ENCODE measurements around the gene SPDYE1.
A peak's percentile ranks its signal among the peaks of the same experiment; 100 is the strongest.

The SPDYE1 gene

GRCh38 chr7:44044315-44045225 is 46.9 kb downstream of the SPDYE1 start, which contains the start of gene DBNL:
Gene DBNL, plus strand, starts transcription at chr7:44044702. Its CDS starts 36 bp downstream, at chr7:44044738.
- DNase-seq (ENCODE audit: low spot score), result peak; percentile 95

- DNase-seq (ENCODE audit: low spot score), result no peak
Measured at GRCh38 chr7:44045226-44046014, 47.7 kb downstream of the SPDYE1 start.

- DNase-seq (ENCODE audit: low spot score), result no peak
Measured at GRCh38 chr7:44046321-44047061, 48.8 kb downstream of the SPDYE1 start.

GRCh38 chr7:44048031-44048795 is 50.5 kb downstream of the SPDYE1 start:
- no peak for DNase-seq (ENCODE audit: low spot score)

GRCh38 chr7:44050121-44050914 is 52.6 kb downstream of the SPDYE1 start:
- no peak for DNase-seq (ENCODE audit: low spot score)

GRCh38 chr7:44050915-44051560 is 53.3 kb downstream of the SPDYE1 start:
- DNase-seq (ENCODE audit: low spot score), result no peak

GRCh38 chr7:44051611-44052220 is 54.0 kb downstream of the SPDYE1 start:
- no peak for DNase-seq (ENCODE audit: low spot score)

- DNase-seq (ENCODE audit: low spot score), result no peak
Measured at GRCh38 chr7:44052771-44053365, 55.2 kb downstream of the SPDYE1 start.

- DNase-seq (ENCODE audit: low spot score), result no peak
Measured at GRCh38 chr7:44056681-44057080, 59.0 kb downstream of the SPDYE1 start.

GRCh38 chr7:44057181-44057848 is 59.6 kb downstream of the SPDYE1 start:
- DNase-seq (ENCODE audit: low spot score), result no peak

- DNase-seq (ENCODE audit: low spot score), result no peak
Measured at GRCh38 chr7:44057849-44058758, 60.4 kb downstream of the SPDYE1 start.

GRCh38 chr7:44058759-44059218 is 61.1 kb downstream of the SPDYE1 start:
- DNase-seq (ENCODE audit: low spot score), result no peak

- no peak for DNase-seq (ENCODE audit: low spot score)
Measured at GRCh38 chr7:44059219-44060090, 61.8 kb downstream of the SPDYE1 start.
